Right lobe of liver (tissue), 4 donors: ENCODE data around the gene ANKRD55.
"Not testable (repeated sequence)": the region's sequence is repeated elsewhere in the genome, so short reads cannot be mapped to it uniquely, and the experiment has no call there.

Experiments used
- CTCF ChIP-seq, 4 donors: fragments of 200-600 bp in 3 of 4; fragments of 450-650 bp in 1 of 4; IDR thresholded peaks; one replicate each; pipeline versions ENCODE4 v1.5.1 to v1.8.0; 2016 to 2022; ENCODE audit warnings: antibody characterized with exemption in 4 of 4, mild to moderate bottlenecking in 2 of 4
- POLR2A ChIP-seq: fragments of 450-650 bp; IDR thresholded peaks from one replicate; pipeline ENCODE4 v1.6.1; 2017; ENCODE audit warnings: antibody characterized with exemption, mild to moderate bottlenecking
- donor health status: DM: no; HTN: no; CAD: no.
- donor health status: DM: no; HTN: no; CAD: no.
- donor health status: DM: no; HTN: yes; CAD: no.

DNA sequence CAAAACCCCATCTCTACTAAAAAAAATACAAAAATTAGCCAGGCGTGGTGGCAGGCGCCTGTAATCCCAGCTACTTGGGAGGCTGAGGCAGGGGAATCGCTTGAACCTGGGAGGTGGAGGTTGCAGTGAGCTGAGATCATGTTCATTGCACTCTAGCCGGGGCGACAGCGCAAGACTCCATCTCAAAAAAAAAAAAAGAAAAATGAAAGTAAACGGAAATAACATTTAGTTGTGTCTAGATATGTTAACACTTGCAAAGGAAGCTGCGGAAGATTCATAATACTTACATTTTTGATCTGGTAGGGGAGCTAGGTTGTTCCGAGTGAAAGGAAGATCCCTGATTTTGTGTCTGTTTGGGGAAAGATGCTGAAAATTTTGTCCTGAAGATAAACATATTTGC lies 130.9 kb downstream of the ANKRD55 start:
- TF ChIP-seq CTCF (IDR thresholded peaks at IDR 0.05); POLR2A: not testable (repeated sequence)
